Stimulated activated CD8-positive, alpha-beta memory T cell treated with anti-CD3 and anti-CD28 coated beads, Interleukin-4, amount 100 ng/mL, for 48 hours (primary cell): Measurements from ENCODE around the gene GALNT15.

ENCODE experiments used
- DNase-seq: peaks from one replicate; pipeline ENCODE4 v3.0.0-alpha.2; 2020

Gene GALNT15

DNA sequence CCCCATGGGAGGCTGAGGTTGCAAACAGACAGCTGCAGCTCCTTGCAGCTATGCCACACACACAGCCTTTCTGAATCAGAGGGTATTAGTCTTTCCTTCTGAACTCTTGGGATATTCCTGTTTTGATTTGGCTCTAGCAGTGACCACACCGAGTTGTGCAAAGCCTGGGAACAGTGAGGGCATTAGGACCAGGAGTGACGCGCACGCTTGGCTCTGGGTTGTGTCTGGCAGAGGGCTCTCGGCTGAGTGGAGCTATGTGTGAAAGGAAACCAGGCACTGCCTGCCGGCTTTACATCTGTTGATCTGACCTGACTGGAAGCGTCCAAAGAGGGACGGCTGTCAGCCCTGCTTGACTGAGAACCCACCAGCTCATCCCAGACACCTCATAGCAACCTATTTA, at the start of gene GALNT15:
TSS of gene GALNT15 (plus strand) at position 292 of the 400 bp plus-strand sequence. CDS start 472 bp downstream, outside the sequence.
- DNase-seq, result no peak

DNA sequence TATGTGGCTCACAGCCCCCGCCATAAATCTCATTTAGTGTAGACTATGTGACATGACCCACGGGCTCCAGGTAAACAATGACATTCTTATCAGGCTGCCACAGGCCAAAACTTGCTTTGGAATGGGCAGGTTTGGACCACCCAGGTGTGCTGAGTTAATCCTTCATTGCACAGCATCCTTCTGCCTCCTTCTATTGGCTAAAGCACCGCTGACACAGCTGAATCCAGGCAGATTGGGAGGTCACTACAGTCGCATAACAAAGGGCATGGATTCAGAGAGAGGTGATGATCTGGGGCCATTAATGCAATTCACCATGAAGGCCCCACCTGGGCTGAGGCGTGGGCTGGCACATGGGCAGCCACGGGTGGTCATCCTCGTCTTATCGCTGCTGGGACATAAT, 47.8 kb upstream of the GALNT15 start:
- DNase-seq, result no peak

DNA sequence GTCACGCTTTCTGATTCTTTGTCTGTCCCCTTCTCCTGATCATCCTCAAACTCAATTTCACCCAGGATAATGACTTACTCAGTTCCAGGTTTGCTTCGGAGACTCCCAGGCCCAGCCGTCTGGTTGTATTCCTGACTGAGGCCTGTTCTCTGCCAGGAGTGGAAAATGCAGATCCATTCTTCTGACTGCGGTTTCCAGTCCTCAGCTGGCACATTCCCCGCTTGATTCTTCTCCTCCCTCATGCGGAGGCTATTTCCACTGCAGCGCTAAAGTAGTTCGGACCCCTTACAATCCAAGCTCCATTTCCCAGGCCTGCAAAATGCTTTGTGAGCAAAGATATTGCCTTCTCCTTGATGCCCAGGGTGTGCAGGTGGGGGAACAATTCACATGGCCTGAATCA, 47.2 kb upstream of the GALNT15 start:
- DNase-seq, result no peak

- DNase-seq, result no peak
Measured at GRCh38 chr3:16130066-16130465, 44.4 kb upstream of the GALNT15 start.

DNA sequence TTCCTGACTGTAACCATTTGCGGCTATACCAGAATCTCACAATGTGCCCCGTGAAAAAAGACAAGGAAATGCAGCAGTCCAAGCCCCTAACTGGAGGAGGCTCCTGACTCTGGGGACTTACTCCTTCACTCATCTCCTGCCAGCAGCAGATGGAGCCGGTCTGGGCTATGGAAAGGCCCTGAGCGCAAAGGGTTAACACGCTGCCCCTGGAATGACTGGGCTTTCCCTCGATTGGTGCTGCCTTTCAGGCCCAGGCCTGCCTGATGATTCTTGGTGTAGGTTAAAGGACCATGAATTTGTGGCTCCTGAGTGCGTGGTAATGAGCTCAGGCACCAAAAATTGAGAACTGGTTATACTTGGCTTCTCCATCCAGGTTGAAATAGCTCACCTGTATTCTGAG, 42.3 kb upstream of the GALNT15 start:
- no peak for DNase-seq

- no peak for DNase-seq
Measured at GRCh38 chr3:16132928-16133327, 41.6 kb upstream of the GALNT15 start.

GRCh38 chr3:16134173-16134928, 40.1 kb upstream of the GALNT15 start:
- no peak for DNase-seq

DNA sequence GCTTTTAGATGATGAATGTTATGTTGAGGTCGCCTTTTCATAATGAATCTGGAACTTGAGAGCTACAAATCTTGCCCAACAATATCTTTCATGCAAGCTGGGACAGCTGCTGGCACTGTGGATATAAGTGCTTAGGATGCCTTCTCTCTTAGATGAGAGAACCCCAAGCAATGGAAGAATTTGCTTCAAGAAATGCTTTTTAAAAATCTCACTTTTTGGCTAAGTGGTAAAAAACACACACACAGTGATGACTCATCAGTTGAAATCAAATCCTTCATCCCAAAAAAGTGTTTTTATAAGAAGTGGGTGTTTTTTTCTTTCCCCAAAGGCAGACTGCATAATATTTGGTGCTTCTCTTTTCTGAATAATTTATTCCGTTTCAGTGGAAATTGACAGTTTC, 38.4 kb upstream of the GALNT15 start:
- no peak for DNase-seq

DNA sequence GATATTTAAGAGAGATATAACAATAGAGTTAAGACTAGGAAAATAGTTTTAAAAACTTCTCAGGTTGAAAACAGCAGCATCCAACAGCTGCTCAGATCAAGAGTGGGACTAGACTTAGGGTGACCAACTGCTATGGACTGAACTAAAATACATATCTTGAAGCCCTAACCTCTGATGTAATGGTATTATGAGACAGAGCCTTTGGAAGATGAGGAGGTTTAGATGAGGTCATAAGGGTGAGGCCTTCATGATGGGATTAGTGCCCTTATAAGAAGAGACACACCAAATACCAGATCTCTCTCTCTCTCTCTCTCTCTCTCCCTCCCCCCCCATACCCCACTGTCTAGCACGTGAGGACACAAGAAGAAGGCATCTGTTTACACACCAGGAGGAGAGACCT, 37.4 kb upstream of the GALNT15 start:
- DNase-seq, result no peak

GRCh38 chr3:16137977-16138376, 36.5 kb upstream of the GALNT15 start:
- no peak for DNase-seq

DNA sequence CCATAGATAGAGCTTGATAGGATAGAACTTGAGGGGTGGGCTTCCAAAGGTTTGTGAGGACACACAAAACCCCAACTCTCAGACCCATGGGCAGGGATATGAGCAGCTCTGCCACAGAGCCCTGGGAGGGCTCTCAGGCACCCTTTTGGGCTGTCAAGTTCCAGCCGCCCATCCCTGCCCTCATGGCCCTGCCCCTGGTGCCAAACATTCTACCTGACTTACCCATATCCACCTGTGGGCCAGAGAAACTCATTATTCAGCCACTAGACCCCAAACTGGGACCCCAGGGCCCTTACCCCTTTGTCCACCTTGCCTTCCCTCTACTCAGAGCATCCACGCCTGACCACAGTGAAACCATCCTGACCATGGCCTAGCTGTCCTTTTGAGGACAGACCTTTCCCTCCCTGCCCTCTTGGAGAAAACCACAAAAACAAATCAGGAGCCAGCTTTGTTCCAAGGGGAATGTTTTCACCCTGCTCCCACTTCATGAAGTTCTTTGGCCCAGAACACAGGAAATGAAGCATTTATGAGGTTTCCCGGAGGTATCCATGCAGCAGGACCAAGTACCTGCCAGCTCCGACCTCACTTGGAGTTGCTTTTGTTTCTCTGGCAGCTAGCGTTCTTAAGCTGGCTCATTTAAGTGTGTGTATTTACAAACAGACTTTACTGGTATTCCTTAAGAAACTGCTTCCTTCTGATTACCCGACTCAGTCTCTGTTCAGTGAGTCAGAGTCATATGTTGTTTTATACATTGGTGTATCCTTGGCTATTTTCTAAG, 34.2 kb upstream of the GALNT15 start:
- no peak for DNase-seq

- DNase-seq, result no peak
Measured at GRCh38 chr3:16140894-16141285, 33.6 kb upstream of the GALNT15 start.

DNA sequence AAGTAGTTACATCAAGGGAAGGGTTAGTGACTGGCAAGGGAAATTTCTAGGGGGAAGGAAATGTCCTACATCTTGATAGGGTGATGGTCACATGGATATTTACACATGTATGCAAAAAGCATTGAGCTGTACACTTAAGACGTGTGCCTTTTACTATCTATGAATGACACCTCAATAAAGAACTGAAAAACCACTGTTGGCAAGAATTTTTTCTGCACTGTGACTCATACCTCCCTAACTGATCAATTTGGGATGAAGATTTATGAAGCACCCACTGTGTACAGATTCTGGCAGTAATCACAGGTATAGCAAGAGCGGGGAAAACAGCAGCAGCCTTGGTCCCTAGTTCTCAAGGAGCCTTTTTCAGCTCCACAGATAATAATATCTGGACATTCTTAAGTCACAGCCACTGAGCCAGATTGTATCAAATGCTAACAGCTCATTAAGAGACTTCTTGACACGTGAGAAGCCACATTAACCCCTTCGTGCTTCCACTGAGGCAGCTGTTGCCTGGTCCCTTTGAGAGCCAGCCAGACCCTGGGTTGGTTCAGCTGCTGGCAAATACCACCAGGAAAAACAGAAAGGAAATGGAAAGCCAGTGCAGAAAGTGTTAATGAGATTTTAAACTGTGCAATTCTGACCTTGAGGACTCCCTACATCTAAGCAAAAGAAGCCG, 32.0 kb upstream of the GALNT15 start:
- no peak for DNase-seq

DNA sequence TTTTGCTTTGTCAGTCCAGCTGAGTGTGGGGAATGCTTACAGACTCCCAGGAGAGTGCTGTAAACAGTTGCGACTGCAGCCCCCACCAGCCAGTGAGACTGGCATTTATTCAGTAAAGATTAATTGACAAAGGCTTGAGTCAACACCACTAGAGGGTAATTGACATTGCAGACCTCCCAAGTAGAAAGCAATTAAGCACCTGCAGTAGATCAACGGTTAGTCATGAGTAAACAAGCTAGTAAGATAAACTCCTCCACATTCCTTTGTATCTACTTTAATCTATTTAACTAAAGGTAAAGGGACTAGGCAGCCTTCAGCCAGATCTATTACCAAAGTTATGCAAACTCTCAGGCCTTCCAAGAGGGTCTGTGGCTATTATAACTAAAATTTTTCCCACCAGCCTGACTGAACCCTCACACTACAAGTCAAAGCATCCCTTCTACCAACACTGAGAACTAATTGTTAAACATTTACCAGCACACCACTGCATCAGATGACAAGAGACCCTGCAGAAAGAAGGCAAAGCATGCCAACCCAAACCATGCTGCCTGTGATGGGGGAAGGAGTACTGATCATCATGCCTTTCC, 30.5 kb upstream of the GALNT15 start:
- DNase-seq, result no peak

DNA sequence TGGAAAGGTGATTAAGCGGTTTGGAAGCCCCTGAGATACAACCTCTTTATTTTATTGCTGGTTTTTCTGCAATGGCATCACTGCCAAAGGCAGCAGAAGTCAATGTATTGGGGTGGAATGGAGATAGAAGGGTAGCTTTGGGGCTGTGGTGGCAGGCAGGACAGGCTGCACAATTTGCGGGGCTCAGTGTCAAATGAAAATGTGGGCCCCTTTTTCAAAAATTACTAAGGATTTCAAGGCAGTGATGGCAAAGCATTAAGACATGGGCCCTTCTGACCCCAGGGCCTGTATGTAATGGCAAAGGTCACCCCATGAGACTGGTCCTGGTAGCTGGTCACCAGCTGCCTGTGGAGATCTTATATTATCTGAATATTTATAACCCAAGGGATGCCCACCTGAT, 29.3 kb upstream of the GALNT15 start:
- DNase-seq, result no peak

DNA sequence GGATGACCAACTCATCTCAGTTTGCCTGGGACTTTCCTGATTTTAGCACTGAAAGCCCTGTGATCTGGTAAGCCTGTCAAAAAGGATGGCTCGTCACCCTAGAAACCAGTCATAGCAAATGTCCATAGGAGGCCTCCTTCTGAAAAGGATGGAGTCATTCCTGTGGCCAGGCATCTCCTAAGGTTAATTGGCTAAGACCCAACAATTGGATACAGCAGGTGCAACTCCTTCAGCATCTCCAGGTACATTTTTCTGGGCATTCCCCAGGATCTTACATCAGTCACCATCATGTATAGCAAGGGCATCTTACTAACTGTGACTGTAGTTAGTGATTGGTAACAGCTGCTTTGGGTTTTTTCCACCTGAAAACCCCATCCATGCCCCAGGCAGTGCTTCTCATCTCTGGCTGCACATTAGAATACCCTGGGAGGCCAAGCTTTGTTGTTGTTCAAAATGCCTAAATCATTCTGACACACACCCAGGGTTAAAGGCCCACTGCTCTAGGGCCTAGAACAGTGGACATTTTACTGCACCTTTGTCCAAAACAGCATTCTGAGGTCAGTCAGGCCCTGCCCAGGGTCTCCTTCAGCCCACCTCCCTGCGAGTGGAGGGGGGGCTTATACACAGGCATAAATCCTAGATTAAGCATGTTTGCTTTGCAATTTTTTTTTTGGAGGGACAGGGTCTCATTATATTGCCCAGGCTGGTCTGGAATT, 28.3 kb upstream of the GALNT15 start:
- no peak for DNase-seq

GRCh38 chr3:16147220-16147994, 27.1 kb upstream of the GALNT15 start:
- no peak for DNase-seq

GRCh38 chr3:16148213-16148612, 26.3 kb upstream of the GALNT15 start:
- DNase-seq, result no peak

GRCh38 chr3:16148783-16149182, 25.7 kb upstream of the GALNT15 start:
- DNase-seq, result no peak

DNA sequence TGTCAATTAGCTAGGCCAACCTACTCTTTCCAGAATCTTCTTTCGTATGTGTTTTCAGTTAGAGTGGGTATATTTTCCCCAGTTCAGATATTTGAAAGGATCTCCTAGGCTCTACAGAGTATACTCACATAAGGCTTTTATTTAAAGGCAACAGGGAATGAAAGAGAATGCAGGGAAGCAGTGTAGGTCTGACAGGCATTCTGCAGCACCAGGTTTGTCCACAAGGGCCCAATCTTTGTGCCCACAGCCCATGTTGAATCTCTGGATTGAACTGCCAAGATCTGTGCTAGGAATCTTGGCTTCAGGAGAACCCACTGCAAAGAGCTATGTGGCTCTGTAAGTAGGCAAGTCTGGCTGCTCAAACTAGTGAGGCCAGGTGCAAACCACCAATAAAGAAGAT, 24.2 kb upstream of the GALNT15 start:
- DNase-seq, result no peak

DNA sequence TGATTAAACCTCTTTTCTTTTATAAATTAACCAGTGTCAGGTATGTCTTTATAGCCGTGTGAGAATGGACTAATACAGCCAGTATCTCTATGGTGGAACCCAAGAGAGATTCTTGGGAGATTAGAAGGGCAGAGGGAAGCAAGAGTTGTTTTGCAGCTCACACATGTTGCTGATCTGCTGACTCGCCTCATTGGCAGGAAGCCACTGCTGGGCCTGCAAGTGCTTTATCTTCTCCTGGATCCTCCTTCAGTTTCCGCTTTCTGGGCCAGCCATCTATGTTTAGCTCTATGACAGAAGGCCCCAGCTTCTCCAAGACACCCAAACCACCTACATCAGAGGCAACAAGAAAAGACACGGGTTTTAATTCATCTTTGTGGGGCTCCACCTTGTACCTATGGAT, 23.4 kb upstream of the GALNT15 start:
- DNase-seq, result no peak

DNA sequence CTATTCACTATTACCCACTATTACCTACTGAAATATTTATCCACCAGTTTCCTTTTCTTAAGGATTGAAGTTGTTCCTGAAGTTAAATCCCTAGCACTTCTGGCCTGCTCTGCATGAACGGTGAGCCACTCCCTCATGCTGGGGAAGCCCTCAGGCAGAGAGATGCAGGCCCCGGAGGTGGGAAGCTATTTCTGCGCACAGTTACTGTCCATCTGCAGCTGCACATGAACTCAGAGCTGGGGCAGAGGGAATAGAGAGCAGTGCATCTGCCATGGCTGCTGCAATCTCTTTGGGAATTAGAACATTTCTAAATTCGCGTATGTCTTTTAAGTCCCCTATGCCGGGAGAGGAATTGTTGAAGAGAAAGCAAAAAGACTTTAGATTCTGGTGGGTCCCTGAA, 6.3 kb upstream of the GALNT15 start:
- no peak for DNase-seq
